HUES64 (cell line): ENCODE measurements around the gene TPP1.

Experiments
- H3K27ac ChIP-seq: 2 replicates; pipeline ENCODE4 v1.7.0; 2013; ENCODE audit warnings: low read depth, low read length, inconsistent platforms
- H3K27me3 ChIP-seq: 2 replicates; pipeline ENCODE4 v1.6.1; 2013; ENCODE audit warnings: mild to moderate bottlenecking, low read length; ENCODE audit not compliant: insufficient read depth
- H3K36me3 ChIP-seq: 2 replicates; pipeline ENCODE4 v1.6.1; 2013; ENCODE audit warnings: mild to moderate bottlenecking, low read length; ENCODE audit not compliant: insufficient read depth
- H3K4me1 ChIP-seq: 2 replicates; pipeline ENCODE4 v1.6.1; 2013; ENCODE audit warnings: mild to moderate bottlenecking, low read length, moderate library complexity; ENCODE audit not compliant: insufficient read depth
- H3K4me3 ChIP-seq: 2 replicates; pipeline ENCODE4 v1.5.1; 2013; ENCODE audit warnings: mild to moderate bottlenecking, low read length, moderate library complexity
- H3K9ac ChIP-seq: 2 replicates; pipeline ENCODE4 v1.6.1; 2013; ENCODE audit warnings: mild to moderate bottlenecking, low read depth, low read length
- H3K9me3 ChIP-seq: 2 replicates; pipeline ENCODE4 v1.6.1; 2013; ENCODE audit warnings: low read depth, low read length; ENCODE audit not compliant: insufficient read depth
- WGBS: fragments of 150-250, 120-280 bp; methylation state at CpG from one replicate; pipeline ENCODE4 v1.1.7; 2013; ENCODE audit warnings: missing lambda C conversion rate; 5-methylcytosine and 5-hydroxymethylcytosine counted together

TPP1 gene

DNA sequence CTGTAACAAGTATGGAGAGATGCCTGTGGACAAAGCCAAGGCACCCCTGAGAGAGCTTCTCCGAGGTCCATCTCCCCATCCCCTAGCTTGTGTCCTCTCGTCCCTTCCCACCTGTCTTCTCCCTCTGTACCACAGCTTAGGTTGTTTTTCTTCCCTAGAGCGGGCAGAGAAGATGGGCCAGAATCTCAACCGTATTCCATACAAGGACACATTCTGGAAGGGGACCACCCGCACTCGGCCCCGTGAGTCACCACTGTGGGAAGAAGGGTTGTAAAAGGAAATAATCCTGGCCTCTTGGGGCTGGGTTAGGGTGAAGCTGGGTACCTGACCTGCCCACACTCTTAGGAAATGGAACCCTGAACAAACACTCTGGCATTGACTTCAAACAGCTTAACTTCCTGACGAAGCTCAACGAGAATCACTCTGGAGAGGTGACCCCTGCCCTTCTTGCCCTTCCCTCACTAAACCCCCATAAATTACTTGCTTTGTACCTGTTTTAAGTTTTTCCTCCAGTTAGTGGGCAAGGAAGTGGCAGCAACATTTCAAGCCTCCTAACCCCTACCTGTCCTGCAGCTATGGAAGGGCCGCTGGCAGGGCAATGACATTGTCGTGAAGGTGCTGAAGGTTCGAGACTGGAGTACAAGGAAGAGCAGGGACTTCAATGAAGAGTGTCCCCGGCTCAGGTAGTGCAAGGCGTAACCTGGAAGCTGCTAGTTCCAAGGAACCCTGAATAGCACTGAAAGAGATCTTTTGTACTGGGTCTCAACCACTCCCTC lies 10.3 kb downstream of the TPP1 start:
- no peaks in the 10 kb centered on the region for H3K27me3 ChIP-seq
- WGBS: 97% methylated on average over 14 of the region's 14 CpGs
- no peak overlapping the region for H3K4me3 ChIP-seq
- no peak overlapping the region for H3K9ac ChIP-seq
- peaks cover 35% of the 10 kb centered on the region for H3K4me1 ChIP-seq
- no peaks in the 10 kb centered on the region for H3K9me3 ChIP-seq
- no peak overlapping the region; the same call in 1 of the 2 replicates for H3K27ac ChIP-seq
- peaks cover 48% of the 10 kb centered on the region for H3K36me3 ChIP-seq

DNA sequence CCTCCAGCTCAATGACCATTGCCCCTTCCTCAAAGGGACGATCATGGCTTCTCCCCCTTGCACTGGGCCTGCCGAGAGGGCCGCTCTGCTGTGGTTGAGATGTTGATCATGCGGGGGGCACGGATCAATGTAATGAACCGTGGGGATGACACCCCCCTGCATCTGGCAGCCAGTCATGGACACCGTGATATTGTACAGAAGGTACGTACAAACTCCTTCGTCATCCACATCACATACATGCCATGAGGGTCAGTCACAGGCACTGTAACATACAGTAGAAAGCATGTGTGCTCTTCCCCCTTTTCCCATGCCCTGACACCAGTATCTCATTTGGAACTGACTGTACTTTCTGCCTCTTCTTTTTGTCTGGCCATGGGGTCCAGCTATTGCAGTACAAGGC lies 11.2 kb downstream of the TPP1 start:
- Histone ChIP-seq H3K9me3 (no peaks in the 10 kb centered on the region), H3K27ac (peak overlapping the region; percentile 78; the same call in 1 of the 2 replicates), H3K36me3 (peaks cover 44% of the 10 kb centered on the region), H3K4me3 (no peak overlapping the region), H3K27me3 (no peaks in the 10 kb centered on the region), H3K9ac (no peak overlapping the region), H3K4me1 (peaks cover 32% of the 10 kb centered on the region)
- 90% methylated on average over 9 of the region's 9 CpGs for WGBS

DNA sequence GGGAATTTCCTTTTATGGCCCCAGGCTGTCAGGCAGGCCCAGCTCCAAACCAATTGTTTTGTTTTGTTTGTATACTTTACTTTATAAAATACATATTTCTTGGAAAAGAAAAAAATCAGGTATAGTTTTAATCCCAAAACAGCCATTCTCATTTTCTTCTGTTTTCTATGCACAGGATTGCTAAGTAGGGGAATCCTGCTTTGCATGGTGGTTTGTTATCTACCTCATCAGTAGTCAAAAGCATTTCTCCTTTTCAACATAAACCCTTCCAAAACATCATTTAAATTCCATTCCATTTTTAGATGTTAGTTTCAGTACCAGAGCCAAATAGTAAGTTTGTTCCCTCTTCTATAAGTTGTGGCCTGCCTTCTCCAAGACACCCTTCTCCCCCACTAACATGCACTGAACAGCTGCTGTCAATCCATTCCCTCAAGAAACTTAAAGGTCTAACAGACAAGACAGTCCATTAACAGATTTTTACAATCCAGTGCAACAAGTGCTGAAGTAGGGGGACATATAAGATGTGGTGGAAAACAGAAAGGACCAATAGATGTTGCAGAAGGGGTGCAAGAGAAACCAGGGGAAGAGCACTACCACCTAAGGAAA lies 11.9 kb downstream of the TPP1 start:
- no peaks in the 10 kb centered on the region for H3K9me3 ChIP-seq
- no peaks in the 10 kb centered on the region for H3K27me3 ChIP-seq
- H3K27ac ChIP-seq: peak overlapping the region; percentile 78
- H3K4me3 ChIP-seq: peak overlapping the region; percentile 6; the same call in 1 of the 2 replicates
- H3K4me1 ChIP-seq: peaks cover 34% of the 10 kb centered on the region
- H3K36me3 ChIP-seq: peaks cover 44% of the 10 kb centered on the region
- H3K9ac ChIP-seq: peak overlapping the region; percentile 66; the same call in 1 of the 2 replicates

DNA sequence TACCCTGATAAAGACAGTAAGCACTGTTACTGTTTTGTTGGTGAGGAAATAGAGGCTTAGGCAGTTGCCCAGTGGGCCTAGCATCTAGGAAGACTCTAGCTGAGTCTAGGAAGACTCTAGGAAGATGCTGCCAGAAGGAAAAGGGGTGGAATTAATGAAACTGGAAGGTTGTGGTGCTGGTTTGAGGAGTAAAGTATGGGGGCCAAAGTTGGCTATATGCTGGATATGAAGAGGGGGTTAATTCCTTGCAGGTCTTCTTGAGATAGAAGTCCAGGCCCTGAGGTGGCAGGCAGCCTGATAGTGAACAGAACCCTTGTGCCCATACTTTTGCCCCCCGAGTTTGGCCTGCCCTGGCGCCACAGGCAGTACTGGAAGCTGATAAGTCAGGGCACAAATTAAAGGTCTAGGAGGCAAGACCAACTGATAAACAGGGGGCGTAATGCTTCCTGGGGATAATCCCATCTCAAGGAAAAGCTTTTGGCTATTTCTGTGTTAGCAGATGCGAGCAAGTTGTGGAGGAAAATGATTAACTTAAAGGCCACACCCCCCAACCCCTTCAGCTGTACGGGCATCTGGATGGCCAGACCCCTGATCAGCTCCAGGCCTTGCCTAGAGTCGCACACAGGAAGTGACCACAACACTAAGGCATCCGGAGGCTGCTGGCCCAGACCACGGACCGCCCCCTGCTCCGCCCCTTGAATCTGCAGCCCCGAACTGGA lies 12.6 kb downstream of the TPP1 start:
- H3K9ac ChIP-seq: peak overlapping the region; percentile 48; the same call in 1 of the 2 replicates
- H3K27me3 ChIP-seq: no peaks in the 10 kb centered on the region
- H3K36me3 ChIP-seq: peaks cover 45% of the 10 kb centered on the region
- H3K27ac ChIP-seq: peak overlapping the region; percentile 90
- no peaks in the 10 kb centered on the region for H3K9me3 ChIP-seq
- H3K4me3 ChIP-seq: peak overlapping the region; percentile 31
- peaks cover 36% of the 10 kb centered on the region for H3K4me1 ChIP-seq
- 26% methylated on average over 11 of the region's 11 CpGs for WGBS

DNA sequence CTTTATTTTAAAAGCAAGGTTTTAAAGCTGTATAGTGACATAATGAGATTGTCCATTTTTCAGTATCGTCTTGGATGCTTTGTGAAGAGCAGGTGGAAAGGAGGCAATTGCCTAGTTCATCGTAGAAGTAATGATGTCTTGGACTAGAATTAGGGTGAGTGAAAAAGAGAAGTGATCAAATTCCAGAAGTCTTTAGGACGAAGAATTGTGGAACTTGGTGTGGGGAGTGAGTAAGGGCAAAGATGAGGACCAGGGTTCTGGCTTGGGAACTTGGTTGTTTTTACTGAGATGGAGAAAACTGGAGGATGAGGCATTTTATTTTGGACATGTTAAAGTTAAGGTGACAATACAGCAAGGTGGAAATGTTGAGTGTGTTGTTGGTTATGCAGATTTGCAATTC lies 14.4 kb downstream of the TPP1 start:
- Histone ChIP-seq H3K4me3 (peak overlapping the region; percentile 81), H3K27me3 (no peaks in the 10 kb centered on the region), H3K27ac (peak overlapping the region; percentile 84), H3K36me3 (peaks cover 47% of the 10 kb centered on the region), H3K9me3 (no peaks in the 10 kb centered on the region), H3K9ac (peak overlapping the region; percentile 88), H3K4me1 (peaks cover 31% of the 10 kb centered on the region)
- 61% methylated on average over 3 of the region's 3 CpGs for WGBS

DNA sequence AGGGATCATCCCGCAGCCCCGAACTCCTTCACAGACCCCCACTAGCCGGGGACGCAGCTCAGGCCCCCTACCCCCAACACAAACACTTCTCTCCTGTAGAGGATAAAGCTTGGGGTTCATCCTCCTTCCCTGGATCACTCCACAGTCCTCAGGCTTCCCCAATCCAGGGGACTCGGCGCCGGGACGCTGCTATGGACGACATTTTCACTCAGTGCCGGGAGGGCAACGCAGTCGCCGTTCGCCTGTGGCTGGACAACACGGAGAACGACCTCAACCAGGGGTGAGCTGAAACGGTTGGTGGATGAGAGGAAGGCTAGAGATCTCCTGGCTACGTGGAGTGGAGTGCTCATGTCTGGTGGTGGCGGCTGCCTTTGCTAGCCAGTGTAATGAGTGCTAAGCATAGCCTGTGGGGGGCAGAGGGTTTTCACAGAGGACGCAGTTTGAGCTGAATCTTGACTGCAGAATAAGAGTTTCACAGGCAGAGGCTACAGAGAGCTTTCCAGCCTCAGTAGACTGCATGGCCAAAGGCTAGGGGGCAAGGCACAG lies 15.1 kb downstream of the TPP1 start:
- Histone ChIP-seq H3K4me3 (peak overlapping the region; percentile 81), H3K27me3 (no peaks in the 10 kb centered on the region), H3K4me1 (peaks cover 31% of the 10 kb centered on the region), H3K9me3 (no peaks in the 10 kb centered on the region), H3K36me3 (peaks cover 46% of the 10 kb centered on the region), H3K27ac (peak overlapping the region; percentile 84), H3K9ac (peak overlapping the region; percentile 88)
- WGBS: under 1% methylated on average over 20 of the region's 20 CpGs

DNA sequence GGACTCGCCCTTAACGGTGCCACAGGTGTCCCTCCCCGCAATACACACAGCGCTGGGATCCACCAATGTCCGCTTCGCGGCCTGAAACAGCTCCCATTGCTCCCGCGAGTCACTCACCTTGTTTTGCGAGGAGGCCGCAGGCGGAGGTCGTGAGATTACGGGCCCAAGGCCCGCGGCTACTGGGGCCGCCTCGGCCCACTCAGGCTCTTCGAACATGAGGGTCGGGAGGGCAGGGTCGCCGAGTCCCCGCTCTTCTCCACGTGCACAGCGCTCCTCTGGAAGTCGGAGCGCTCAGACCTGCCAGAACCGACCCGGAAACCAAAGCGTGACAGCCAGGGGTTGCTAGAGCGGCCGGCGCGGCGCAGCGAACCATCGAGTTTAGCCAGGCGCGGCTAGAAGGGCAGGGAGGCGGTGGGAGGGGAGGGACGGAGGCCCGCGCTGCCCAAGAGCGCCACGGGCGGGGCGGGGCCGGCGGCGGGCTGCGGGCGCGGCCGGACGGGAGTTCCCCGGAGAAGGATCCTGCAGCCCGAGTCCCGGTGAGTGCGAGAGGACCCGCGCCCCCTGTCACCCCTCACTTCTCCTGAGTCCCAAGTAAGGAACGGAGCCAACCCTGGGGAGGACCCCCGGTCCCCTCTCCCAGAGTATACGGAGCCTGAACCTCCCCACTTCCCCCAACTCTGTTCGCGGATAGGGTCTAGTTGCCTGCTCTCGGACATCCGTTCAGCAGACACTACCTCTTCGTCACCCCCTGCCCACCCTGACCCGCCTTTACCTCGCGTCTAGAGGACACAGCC lies 15.7 kb downstream of the TPP1 start, which contains the start of the genes ILK and RRP8:
TSS of gene ILK (plus strand) at position 488 of the 794 bp plus-strand sequence. CDS start 498 bp downstream, outside the sequence.
TSS of gene RRP8 (minus strand) at position 330 of the 794 bp plus-strand sequence. CDS start at position 216, 114 bp downstream.
- peak within 1 kb of the TSS; percentile 84 for H3K27ac ChIP-seq
- H3K4me1 ChIP-seq: peaks cover 31% of the 10 kb centered on the region
- WGBS: under 1% methylated on average over 72 of the region's 72 CpGs

DNA sequence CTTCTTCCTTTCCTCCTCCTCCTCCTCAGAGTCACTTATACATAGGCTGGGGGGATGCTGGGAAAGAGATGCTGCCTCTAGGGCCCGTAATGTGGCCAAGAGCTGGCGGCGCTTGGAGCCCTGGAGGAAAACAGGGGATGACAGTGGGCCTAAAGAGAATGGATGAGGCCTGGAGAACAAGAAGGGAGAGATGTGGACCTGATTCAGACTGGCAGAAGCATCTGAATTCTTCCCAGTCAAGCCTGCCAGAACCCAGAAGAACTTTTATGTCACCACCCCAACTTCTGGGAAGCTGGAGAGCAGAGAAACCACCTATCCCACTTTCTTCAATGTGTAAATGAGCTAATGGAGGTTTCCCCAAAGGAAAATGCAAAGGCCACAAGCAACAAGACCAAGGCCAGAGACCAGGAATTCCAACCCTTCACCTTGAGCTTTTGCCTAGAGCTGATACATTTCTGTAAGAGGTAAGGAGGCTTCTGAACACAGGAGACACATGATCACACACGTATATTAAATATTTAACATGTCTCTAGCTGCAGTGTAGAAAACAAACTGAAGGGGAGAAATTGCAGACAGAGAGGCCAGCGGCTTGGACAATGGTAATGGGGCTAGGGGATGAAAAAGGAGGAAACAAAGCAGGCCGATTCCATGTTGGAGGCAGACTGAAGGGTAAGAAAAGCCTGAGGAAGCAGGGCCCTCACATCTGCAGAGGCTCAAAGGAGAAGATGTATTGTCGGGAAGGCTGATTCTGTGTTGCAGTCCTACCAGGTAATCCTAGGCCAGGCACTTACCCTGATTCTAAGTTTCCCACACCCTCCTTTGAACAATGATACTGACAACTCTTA lies 16.9 kb downstream of the TPP1 start:
- Histone ChIP-seq H3K4me1 (peaks cover 27% of the 10 kb centered on the region), H3K36me3 (peaks cover 39% of the 10 kb centered on the region), H3K27ac (no peak overlapping the region), H3K9me3 (no peaks in the 10 kb centered on the region), H3K4me3 (peak overlapping the region; percentile 81), H3K9ac (peak overlapping the region; percentile 88), H3K27me3 (no peaks in the 10 kb centered on the region)
- 69% methylated on average over 6 of the region's 7 CpGs for WGBS

More for the DNA sequence above, 15.7 kb downstream of the TPP1 start, which contains the start of the genes ILK and RRP8:
- Histone ChIP-seq H3K27me3 (no peaks in the 10 kb centered on the region), H3K9ac (peak within 1 kb of the TSS; percentile 88), H3K9me3 (no peaks in the 10 kb centered on the region), H3K4me3 (peak within 1 kb of the TSS; percentile 81), H3K36me3 (peaks cover 45% of the 10 kb centered on the region)

DNA sequence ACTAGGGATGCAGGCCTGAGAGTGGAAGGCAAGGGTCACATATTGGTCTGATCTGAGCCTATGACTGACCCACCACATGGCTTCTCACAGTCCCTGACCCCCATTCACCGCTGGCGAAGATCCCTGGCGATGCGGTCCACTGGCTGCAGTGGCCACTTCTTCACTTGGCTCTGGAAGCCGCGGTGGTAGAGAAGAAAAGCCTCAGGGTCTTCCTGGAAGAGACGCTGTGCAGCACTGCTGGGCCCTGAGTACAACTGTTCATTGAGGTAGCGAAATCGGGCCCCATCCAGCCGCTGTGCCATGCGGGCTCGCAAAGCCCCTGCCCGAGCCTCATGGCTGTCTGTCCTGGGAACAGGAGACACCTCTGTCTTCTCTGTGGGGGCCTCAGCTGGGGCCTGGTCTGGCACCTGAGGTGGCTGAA lies 18.2 kb downstream of the TPP1 start:
- Histone ChIP-seq H3K4me1 (peaks cover 16% of the 10 kb centered on the region), H3K27me3 (no peaks in the 10 kb centered on the region), H3K9ac (no peak overlapping the region), H3K36me3 (peaks cover 46% of the 10 kb centered on the region), H3K27ac (no peak overlapping the region), H3K9me3 (no peaks in the 10 kb centered on the region), H3K4me3 (no peak overlapping the region)
- WGBS: 97% methylated on average over 13 of the region's 13 CpGs
